Fibroblast of lung (primary cell): ENCODE results near the gene MRPS31.

Source experiments
- EZH2 ChIP-seq: IDR thresholded peaks from 2 replicates; pipeline ENCODE4 v1.5.1; 2012; ENCODE audit warnings: low read length, control low read depth, mild to moderate bottlenecking; ENCODE audit errors: missing control alignments
- TF ChIP-seq, protein P1 (sequence below), 2 donors: IDR thresholded peaks in 1 of 2; conservative IDR thresholded peaks in 1 of 2; 1 replicate in 1 of 2; 2 replicates in 1 of 2; pipeline ENCODE4 v1.5.1; 2011 to 2012; ENCODE audit warnings: low read length in 2 of 2, control low read depth in 1 of 2, inconsistent platforms in 1 of 2, low read depth in 1 of 2, mild to moderate bottlenecking in 1 of 2

- TF ChIP-seq, protein P1, sequence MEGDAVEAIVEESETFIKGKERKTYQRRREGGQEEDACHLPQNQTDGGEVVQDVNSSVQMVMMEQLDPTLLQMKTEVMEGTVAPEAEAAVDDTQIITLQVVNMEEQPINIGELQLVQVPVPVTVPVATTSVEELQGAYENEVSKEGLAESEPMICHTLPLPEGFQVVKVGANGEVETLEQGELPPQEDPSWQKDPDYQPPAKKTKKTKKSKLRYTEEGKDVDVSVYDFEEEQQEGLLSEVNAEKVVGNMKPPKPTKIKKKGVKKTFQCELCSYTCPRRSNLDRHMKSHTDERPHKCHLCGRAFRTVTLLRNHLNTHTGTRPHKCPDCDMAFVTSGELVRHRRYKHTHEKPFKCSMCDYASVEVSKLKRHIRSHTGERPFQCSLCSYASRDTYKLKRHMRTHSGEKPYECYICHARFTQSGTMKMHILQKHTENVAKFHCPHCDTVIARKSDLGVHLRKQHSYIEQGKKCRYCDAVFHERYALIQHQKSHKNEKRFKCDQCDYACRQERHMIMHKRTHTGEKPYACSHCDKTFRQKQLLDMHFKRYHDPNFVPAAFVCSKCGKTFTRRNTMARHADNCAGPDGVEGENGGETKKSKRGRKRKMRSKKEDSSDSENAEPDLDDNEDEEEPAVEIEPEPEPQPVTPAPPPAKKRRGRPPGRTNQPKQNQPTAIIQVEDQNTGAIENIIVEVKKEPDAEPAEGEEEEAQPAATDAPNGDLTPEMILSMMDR (conservative IDR thresholded peaks at IDR 0.05 in 1 of 2, IDR thresholded peaks at IDR 0.05 in 1 of 2; ENCODE audit: low read depth in 1 of 2, low read length in 2 of 2), result no peak
- no peak for TF ChIP-seq EZH2
Measured at GRCh38 chr13:40793339-40793738, 22.3 kb upstream of the MRPS31 start.
